Activated CD8-positive, alpha-beta T cell treated with anti-CD3 and anti-CD28 coated beads for 36 hours (primary cell): Measurements from ENCODE around the gene SLC25A41. TPM values are rescaled to one million over a fixed set of nuclear protein-coding genes. Genes with fewer than 3 reads are reported as not detected.

Source experiments
- ATAC-seq: fragments of 200-7000 bp; cut with Tn5 transposase; one replicate; pipeline ENCODE4 v1.10.0; 2021; ENCODE audit warnings: mild to moderate bottlenecking, moderate library complexity
- CTCF ChIA-PET: fragments of 350-600 bp; sonication (Branson Sonifier 250); formaldehyde crosslinking; loops from one replicate; lab custom pipeline; 2021; ENCODE audit warnings: antibody characterized with exemption; lab: Charles Lee
- POLR2A ChIA-PET: fragments of 350-600 bp; sonication (Branson Sonifier 250); formaldehyde crosslinking; loops from one replicate; lab custom pipeline; 2021; ENCODE audit warnings: antibody characterized with exemption; lab: Charles Lee
- DNase-seq: peaks from one replicate; pipeline ENCODE4 v3.0.0-alpha.2; 2020
- H3K27ac Mint-ChIP-seq: one replicate; pipeline ENCODE4 v1.8.0; 2021; ENCODE audit warnings: mild to moderate bottlenecking, mixed read lengths
- H3K27me3 Mint-ChIP-seq: one replicate; pipeline ENCODE4 v1.8.0; 2021; ENCODE audit warnings: mixed read lengths
- H3K36me3 Mint-ChIP-seq: one replicate; pipeline ENCODE4 v1.8.0; 2021; ENCODE audit warnings: low read depth, mixed read lengths
- H3K4me1 Mint-ChIP-seq: one replicate; pipeline ENCODE4 v1.8.0; 2021; ENCODE audit warnings: low read depth, mixed read lengths
- H3K4me3 Mint-ChIP-seq: one replicate; pipeline ENCODE4 v1.8.0; 2021; ENCODE audit warnings: mild to moderate bottlenecking, moderate library complexity, mixed read lengths
- H3K9me3 Mint-ChIP-seq: one replicate; pipeline ENCODE4 v1.8.0; 2021; ENCODE audit warnings: mixed read lengths
- CTCF ChIP-seq: fragments of 200-600 bp; IDR thresholded peaks from one replicate; pipeline ENCODE4 v1.8.0; 2022; ENCODE audit warnings: antibody characterized with exemption, mild to moderate bottlenecking
- intact Hi-C: fragments of 100-400 bp; cut with micrococcal nuclease; formaldehyde crosslinking; loops from one replicate; pipeline ENCODE4 v1.10.0; 2022
- total RNA-seq, 2 experiments: library from RNA; stranded (reverse); gene quantifications; one replicate each; pipeline ENCODE4 v1.2.3, GENCODE V29; 2021

Gene SLC25A41
- total RNA-seq, 2 experiments from 2014 or later = not detected

- peak; percentile 67 for DNase-seq
Observed at GRCh38 chr19:6480848-6481415, 47.4 kb upstream of the SLC25A41 start.

GRCh38 chr19:6479836-6480398, 46.4 kb upstream of the SLC25A41 start:
- Mint-ChIP-seq H3K27me3 (no peaks in the 10 kb centered on the region), H3K4me3 (peak overlapping the region; percentile 100), H3K36me3 (peaks cover 25% of the 10 kb centered on the region), H3K9me3 (no peaks in the 10 kb centered on the region), H3K27ac (peak overlapping the region; percentile 96), H3K4me1 (peaks cover 26% of the 10 kb centered on the region)
- no peak for TF ChIP-seq CTCF
- no peak for ATAC-seq
- intact Hi-C loops = no loop called here
- DNase-seq = no peak
- ChIA-PET CTCF (no interaction called here), POLR2A (interaction anchor here (0.7 to 2.4 kb wide), 5 partner anchors 8 to 173 kb away, joined by 3 to 10 read pairs (median 4); partner anchors contain the start of genes CRB3 and KHSRP)

More at GRCh38 chr19:6480848-6481415, 47.4 kb upstream of the SLC25A41 start:
- POLR2A ChIA-PET = interaction anchor here (0.7 to 2.4 kb wide), 20 partner anchors 8 to 291 kb away, joined by 3 to 10 read pairs (median 4); partner anchors contain the start of genes CRB3, GTF2F1 and KHSRP
- ATAC-seq = peak; percentile 24
- intact Hi-C loops = no loop called here
- Mint-ChIP-seq H3K27ac (peak overlapping the region; percentile 96), H3K27me3 (no peaks in the 10 kb centered on the region), H3K36me3 (peaks cover 19% of the 10 kb centered on the region), H3K9me3 (no peaks in the 10 kb centered on the region), H3K4me1 (peaks cover 26% of the 10 kb centered on the region), H3K4me3 (peak overlapping the region; percentile 100)
- TF ChIP-seq CTCF = no peak
- CTCF ChIA-PET = interaction anchor here (0.7 to 1.7 kb wide), 10 partner anchors 11 to 92 kb away, joined by 3 to 8 read pairs (median 4); partner anchors contain the start of genes KHSRP and TUBB4A

- CTCF ChIA-PET = no interaction called here
- DNase-seq (no peak), ATAC-seq (no peak)
- no peak for TF ChIP-seq CTCF
- Mint-ChIP-seq H3K4me1 (peaks cover 28% of the 10 kb centered on the region), H3K9me3 (no peaks in the 10 kb centered on the region), H3K36me3 (peaks cover 29% of the 10 kb centered on the region), H3K4me3 (no peak overlapping the region), H3K27me3 (no peaks in the 10 kb centered on the region), H3K27ac (no peak overlapping the region)
- intact Hi-C loops = no loop called here
- POLR2A ChIA-PET = interaction anchor here (1.1 to 1.5 kb wide), 2 partner anchors 54 to 174 kb away, joined by 3 to 5 read pairs; partner anchors contain the start of gene KHSRP
Observed at GRCh38 chr19:6478815-6479214, 45.3 kb upstream of the SLC25A41 start.

- no peak for ATAC-seq
- H3K27ac Mint-ChIP-seq = no peak overlapping the region
- DNase-seq = no peak
- no peak overlapping the region for H3K4me3 Mint-ChIP-seq
- H3K9me3 Mint-ChIP-seq = no peaks in the 10 kb centered on the region
- H3K27me3 Mint-ChIP-seq = no peaks in the 10 kb centered on the region
- CTCF ChIA-PET = no interaction called here
- no peak for TF ChIP-seq CTCF
- peaks cover 33% of the 10 kb centered on the region for H3K36me3 Mint-ChIP-seq
- H3K4me1 Mint-ChIP-seq = peaks cover 21% of the 10 kb centered on the region
- POLR2A ChIA-PET = interaction anchor here (0.6 to 1.4 kb wide), 3 partner anchors 11 to 330 kb away, joined by 3 read pairs; partner anchors contain the start of gene CRB3
- intact Hi-C loops = no loop called here
Observed at GRCh38 chr19:6476896-6477431, 43.4 kb upstream of the SLC25A41 start.
